A549 treated with AZD9567 at 1 μM for 4 hours (cell line): ENCODE measurements around the gene RNPEPL1. TPM values are rescaled to one million over a fixed set of nuclear protein-coding genes. Genes with fewer than 3 reads are reported as not detected.

Experiments
- total RNA-seq: library from RNA; stranded (reverse); fragments of 200-300 nt; extraction: Qiagen RNA extraction; gene quantifications from 5 replicates; pipeline ENCODE4 v1.2.3, GENCODE V29; 2022; ENCODE audit not compliant: insufficient read depth

Gene RNPEPL1, protein sequence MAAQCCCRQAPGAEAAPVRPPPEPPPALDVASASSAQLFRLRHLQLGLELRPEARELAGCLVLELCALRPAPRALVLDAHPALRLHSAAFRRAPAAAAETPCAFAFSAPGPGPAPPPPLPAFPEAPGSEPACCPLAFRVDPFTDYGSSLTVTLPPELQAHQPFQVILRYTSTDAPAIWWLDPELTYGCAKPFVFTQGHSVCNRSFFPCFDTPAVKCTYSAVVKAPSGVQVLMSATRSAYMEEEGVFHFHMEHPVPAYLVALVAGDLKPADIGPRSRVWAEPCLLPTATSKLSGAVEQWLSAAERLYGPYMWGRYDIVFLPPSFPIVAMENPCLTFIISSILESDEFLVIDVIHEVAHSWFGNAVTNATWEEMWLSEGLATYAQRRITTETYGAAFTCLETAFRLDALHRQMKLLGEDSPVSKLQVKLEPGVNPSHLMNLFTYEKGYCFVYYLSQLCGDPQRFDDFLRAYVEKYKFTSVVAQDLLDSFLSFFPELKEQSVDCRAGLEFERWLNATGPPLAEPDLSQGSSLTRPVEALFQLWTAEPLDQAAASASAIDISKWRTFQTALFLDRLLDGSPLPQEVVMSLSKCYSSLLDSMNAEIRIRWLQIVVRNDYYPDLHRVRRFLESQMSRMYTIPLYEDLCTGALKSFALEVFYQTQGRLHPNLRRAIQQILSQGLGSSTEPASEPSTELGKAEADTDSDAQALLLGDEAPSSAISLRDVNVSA
- 39.3 to 66.8 TPM (median 62.5 TPM) in 5 replicates for total RNA-seq

DNA sequence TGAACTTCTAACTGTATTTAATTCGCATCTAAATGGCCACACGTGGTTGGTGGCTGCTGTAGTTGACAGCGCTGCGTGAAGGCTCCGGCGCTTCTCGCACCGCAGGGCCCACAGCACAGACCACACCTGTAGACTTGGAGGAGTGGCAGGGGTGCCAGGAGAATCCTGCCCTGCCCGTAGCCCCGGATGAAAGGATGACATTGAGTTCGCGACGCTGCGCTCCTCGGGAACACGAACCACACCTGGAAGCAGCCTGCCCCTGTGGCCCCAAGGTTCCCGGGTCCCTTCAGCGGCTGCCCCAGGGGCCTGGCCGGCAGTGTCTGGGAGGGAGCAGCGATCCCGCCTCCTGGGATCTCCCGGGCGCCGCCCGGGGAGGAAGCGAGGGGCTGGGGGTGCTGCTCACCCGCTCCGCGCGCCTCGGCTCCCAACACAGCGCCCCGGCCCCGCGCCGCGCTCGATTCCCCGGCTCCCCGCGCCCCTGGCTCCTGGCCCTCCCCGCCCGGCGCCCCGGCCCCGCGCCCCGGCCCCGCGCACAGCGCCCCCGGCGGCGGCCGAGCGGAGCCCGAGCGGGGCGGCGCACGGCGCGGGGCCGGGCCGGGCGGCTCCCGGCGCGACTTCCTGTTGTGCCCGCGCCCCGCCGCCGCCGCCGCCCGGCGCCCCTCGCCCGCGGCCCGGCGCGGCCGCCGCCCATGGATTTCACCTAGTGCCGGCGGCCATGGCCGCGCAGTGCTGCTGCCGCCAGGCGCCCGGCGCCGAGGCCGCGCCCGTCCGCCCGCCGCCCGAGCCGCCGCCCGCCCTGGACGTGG lies at the start of gene RNPEPL1:
Gene RNPEPL1, plus strand, starts transcription at position 613 of the 806 bp plus-strand sequence. Its CDS starts 103 bp downstream, at position 716.

DNA sequence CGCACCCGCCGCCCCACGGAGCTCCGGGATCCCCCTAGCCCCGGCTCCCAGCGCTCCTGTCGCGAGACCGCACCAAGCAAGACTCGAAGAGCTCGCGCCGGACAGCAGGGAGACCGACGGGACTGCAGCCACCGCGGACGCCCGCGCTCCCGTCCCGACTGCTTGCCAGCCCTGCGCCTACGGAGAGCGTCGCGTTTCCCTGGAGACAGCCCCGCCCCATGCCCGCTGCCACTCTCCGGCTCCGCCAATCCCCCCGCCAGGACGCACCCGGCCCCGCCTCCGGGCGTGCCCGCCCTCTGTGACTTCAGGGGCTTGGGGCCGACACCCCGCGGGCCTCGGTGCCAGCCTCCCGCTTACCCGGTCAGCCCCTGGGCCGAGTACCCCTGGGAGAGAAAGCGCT lies 10.5 kb upstream of the RNPEPL1 start, which contains the start of gene ANKMY1:
Gene ANKMY1, minus strand, starts transcription at position 181 of the 400 bp plus-strand sequence. CDS start 653 bp downstream, outside the sequence.

DNA sequence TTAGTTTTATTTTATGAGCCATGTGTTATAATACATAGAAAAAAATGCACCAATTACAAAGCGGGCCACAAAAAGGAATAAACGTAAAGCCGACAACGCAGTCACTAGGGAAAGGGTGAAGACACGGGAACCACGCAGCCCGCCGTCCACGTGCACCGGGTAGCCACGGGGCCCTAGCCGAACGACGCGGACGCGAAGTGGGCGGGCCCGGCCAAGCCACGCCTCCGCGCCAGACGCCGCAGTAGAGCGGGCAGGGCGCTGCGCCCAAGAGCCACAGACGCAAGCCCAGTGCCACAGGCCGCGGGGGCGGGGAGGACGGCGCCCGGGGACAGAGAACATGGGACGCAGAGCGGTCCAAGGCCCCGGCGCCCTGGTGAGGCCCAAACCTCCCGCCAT lies 8.2 kb upstream of the RNPEPL1 start, which contains the start of gene DUSP28:
Gene DUSP28, plus strand, starts transcription at position 274 of the 396 bp plus-strand sequence. CDS start 328 bp downstream, outside the sequence.

DNA sequence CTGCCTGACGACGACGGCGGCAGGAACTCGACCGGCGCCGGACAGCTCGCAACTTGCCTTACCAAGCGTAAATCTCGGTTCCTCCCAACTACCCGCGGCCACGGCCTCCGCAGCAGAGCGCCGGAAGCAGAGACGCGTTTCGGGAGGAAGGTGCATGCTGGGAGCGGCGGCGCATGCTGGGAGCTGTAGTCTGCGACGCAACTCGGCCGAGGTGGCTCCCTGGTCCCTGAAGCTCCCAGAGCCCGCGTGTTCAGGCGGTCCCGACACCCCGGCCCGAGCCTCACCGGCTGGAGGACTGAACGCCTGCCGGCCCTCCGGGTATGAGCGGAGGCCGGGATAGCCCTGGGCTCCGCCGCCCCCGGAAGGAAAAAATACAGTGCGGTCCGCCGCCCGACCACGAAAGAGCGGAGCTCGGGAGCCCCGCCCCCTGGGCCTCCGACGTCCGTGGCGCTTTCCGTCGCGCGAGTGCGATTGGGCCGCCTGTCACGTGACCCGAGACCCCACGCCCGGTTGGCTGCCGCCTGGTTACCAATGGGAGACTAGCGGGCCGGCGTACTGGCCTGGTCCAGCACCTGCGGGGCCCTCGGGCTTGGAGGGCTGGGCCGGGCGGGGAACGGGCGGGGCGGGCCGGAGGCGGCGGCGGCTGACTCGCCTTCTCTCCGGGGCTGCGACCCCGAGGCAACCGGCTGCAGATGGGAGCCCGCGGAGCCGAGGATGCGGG lies 18.1 kb downstream of the RNPEPL1 start, which contains the start of gene CAPN10:
Gene CAPN10, plus strand, starts transcription at position 537 of the 721 bp plus-strand sequence. Its CDS starts 178 bp downstream, at position 715.

DNA sequence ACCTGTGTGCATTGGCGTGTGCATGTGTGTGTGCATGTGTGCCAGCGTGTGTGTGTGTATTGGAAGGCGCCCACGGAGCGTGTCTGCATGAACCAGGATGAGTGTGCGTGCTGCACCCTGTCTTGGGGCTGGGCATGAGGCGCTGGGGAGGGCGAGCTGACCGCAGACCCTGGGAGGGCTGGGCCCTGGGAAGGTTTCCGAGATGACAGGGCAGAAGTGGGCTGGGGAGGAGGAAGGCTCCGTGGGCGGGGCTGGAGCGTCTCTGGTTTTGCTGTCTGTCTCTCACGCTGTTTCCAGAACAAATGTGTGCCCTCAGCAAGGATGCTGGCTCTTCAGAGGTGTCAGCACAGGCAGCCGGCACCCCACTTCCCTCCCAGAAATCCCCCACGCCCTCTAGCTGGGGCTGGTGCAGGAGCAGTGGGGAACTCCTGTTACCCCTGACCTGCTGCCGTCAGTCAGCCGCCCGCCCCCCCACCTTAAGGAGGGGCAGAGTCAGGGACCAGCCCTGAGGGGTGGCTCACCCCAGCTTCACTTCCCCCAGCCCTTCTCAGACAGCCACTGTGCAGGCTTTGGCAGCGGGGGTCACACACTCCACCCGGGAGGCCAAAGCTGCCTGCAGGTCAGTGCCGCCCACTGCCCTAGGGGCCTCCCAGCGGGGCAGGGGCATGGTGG lies 56.8 kb downstream of the RNPEPL1 start, which contains the start of gene GPR35:
Gene GPR35, plus strand, starts transcription at position 531 of the 672 bp plus-strand sequence. CDS start 4,473 bp downstream, outside the sequence.

Other genes starting within 250 kb of the RNPEPL1 start
- 183 to 244 TPM (median 233 TPM) in 5 replicates for gene GPC1, start 132.8 kb upstream of the RNPEPL1 start, total RNA-seq
- gene ANKMY1, start 10.5 kb upstream of the RNPEPL1 start, total RNA-seq, result 3.7 to 12.2 TPM (median 11.6 TPM) in 5 replicates
- gene DUSP28, start 8.1 kb upstream of the RNPEPL1 start, total RNA-seq, result 3.3 to 8.8 TPM (median 8.3 TPM) in 5 replicates
- gene CAPN10, start 18.2 kb downstream of the RNPEPL1 start, total RNA-seq, result 15.4 to 29.2 TPM (median 25.6 TPM) in 5 replicates
- 0.79 to 1.4 TPM (median 0.98 TPM) in 5 replicates for gene GPR35, start 57.0 kb downstream of the RNPEPL1 start, total RNA-seq
- not detected in 5 replicates for gene AQP12B, start 114.4 kb downstream of the RNPEPL1 start, total RNA-seq
- gene AQP12A, start 123.4 kb downstream of the RNPEPL1 start, total RNA-seq, result not detected in 5 replicates